Activated naive CD4-positive, alpha-beta T cell (primary cell): ENCODE results near the gene DAP3.

ENCODE experiments used
- DNase-seq, 4 experiments: peaks; one replicate each; lab custom pipeline; 2025; lab: John Stamatoyannopoulos, UW

The DAP3 gene

DNA sequence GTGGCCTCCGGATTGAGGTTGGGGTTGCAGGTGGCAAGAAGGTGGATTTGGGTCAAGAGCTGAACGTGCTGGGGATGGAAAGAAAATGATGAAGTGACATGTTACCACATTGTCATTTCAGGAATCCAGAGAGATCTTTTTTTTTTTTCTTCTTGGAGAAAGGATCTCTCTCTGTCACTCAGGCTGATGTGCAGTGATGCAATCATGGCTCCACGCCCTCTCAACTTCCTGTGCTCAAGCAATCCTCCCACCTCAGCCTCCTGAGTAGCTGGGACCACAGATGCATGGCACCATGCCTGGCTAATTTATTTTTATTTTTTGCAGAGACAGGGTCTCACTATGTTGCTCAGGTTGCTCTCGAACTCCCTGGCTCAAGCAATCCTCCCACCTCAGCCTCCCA lies 87.5 kb downstream of the DAP3 start:
- no peak for DNase-seq

DNA sequence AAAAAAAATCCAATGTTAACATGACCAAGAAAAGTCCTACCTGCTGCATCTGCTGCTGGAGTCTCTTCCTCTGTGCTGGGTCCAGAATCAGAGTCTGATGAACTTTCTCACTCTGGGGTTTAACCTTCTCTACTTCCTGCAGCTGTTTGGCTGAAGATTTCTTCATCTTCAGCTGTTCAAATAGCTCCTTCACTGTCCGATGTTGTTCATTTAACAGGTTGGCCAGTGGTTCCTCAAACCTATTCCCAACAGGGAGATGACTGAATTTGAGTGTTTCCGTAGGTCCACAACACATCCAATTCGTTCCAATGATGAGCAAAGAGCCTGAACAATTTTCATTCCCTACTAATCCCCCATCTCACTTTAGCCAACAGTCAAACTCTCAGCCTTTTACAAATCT lies 88.7 kb downstream of the DAP3 start:
- DNase-seq: no peak
